Keratinocyte (primary cell): Measurements from ENCODE around the gene LUM. TPM values are rescaled to one million over a fixed set of nuclear protein-coding genes. Genes with fewer than 3 reads are reported as not detected.
A peak's percentile ranks its signal among the peaks of the same experiment; 100 is the strongest.

Experiments
- DNase-seq: peaks from one replicate; pipeline ENCODE4 v3.0.0-alpha.2; 2011; ENCODE audit warnings: low read depth, missing footprints, low spot score
- FAIRE-seq: peaks from 2 replicates; lab custom pipeline; 2011; peaks lifted over from hg19 to GRCh38; lab: Jason Lieb, UNC
- H2AFZ ChIP-seq: 2 replicates; pipeline ENCODE4 v1.6.0; 2012; ENCODE audit warnings: low read length, control low read depth, inconsistent platforms; ENCODE audit not compliant: control insufficient read depth
- H3K27ac ChIP-seq: 2 replicates; pipeline ENCODE4 v1.5.1; 2011; ENCODE audit warnings: low read length; ENCODE audit not compliant: control insufficient read depth, insufficient read depth
- H3K27me3 ChIP-seq: 3 replicates; pipeline ENCODE4 v1.6.0; 2011; ENCODE audit warnings: low read length; ENCODE audit not compliant: control insufficient read depth, insufficient read depth; ENCODE audit errors: extremely low read depth
- H3K36me3 ChIP-seq, 2 experiments: 2 replicates in 1 of 2; 3 replicates in 1 of 2; pipeline ENCODE4 v1.5.1; 2011; ENCODE audit warnings: low read length in 2 of 2, mild to moderate bottlenecking in 1 of 2; ENCODE audit not compliant: control insufficient read depth in 2 of 2, insufficient read depth in 2 of 2; ENCODE audit errors: extremely low read depth in 1 of 2
- H3K4me1 ChIP-seq: 3 replicates; pipeline ENCODE4 v1.5.1; 2011; ENCODE audit warnings: low read length; ENCODE audit not compliant: control insufficient read depth, insufficient read depth; ENCODE audit errors: extremely low read depth
- H3K4me2 ChIP-seq: 3 replicates; pipeline ENCODE4 v1.6.0; 2011; ENCODE audit warnings: low read depth, low read length; ENCODE audit not compliant: control insufficient read depth, insufficient read depth; ENCODE audit errors: extremely low read depth
- H3K4me3 ChIP-seq, 3 experiments: fragments of 200-600 bp in 1 of 3; sonication (generic) in 1 of 3; 2 replicates in 2 of 3; 3 replicates in 1 of 3; pipeline ENCODE4 v1.5.1; 2011 to 2016; ENCODE audit warnings: low read length in 3 of 3, mild to moderate bottlenecking in 3 of 3, control low read depth in 2 of 3, inconsistent platforms in 1 of 3, low read depth in 1 of 3, mixed read lengths in 1 of 3, mixed run types in 1 of 3, moderate library complexity in 1 of 3; ENCODE audit not compliant: control insufficient read depth in 2 of 3, insufficient read depth in 2 of 3; ENCODE audit errors: extremely low read depth in 1 of 3
- H3K79me2 ChIP-seq: 2 replicates; pipeline ENCODE4 v1.6.0; 2012; ENCODE audit warnings: low read length; ENCODE audit not compliant: control insufficient read depth, insufficient read depth
- H3K9ac ChIP-seq: 3 replicates; pipeline ENCODE4 v1.6.0; 2011; ENCODE audit warnings: low read length; ENCODE audit not compliant: control insufficient read depth, insufficient read depth; ENCODE audit errors: extremely low read depth
- H3K9me1 ChIP-seq: 3 replicates; pipeline ENCODE4 v1.6.0; 2011; ENCODE audit warnings: low read length; ENCODE audit not compliant: control insufficient read depth, insufficient read depth; ENCODE audit errors: extremely low read depth
- H3K9me3 ChIP-seq: 2 replicates; pipeline ENCODE4 v1.5.1; 2012; ENCODE audit warnings: low read depth, low read length; ENCODE audit not compliant: control insufficient read depth
- H4K20me1 ChIP-seq: 3 replicates; pipeline ENCODE4 v1.6.0; 2011; ENCODE audit warnings: low read length; ENCODE audit not compliant: control insufficient read depth, insufficient read depth; ENCODE audit errors: extremely low read depth
- CTCF ChIP-seq, 3 experiments: IDR thresholded peaks in 1 of 3; conservative IDR thresholded peaks in 1 of 3; optimal IDR thresholded peaks in 1 of 3; 2 replicates in 2 of 3; 3 replicates in 1 of 3; pipeline versions ENCODE3 to v1.5.1; 2011; ENCODE audit warnings: low read length in 3 of 3, mild to moderate bottlenecking in 3 of 3, moderate library complexity in 2 of 3, control low read depth in 1 of 3, inconsistent platforms in 1 of 3; ENCODE audit not compliant: insufficient read depth in 2 of 3; ENCODE audit errors: extremely low read depth in 1 of 3
- EZH2 ChIP-seq: IDR thresholded peaks from one replicate; pipeline ENCODE4 v1.6.1; 2012; ENCODE audit warnings: inconsistent platforms, mild to moderate bottlenecking, low read length, moderate library complexity
- dilution Hi-C: fragments of 300-500 bp; cut with MboI; formaldehyde crosslinking; loops from one replicate; pipeline ENCODE4 v1.7.0; 2020; ENCODE audit warnings: low sequenced_read_pairs; ENCODE audit not compliant: extremely low pct_ligation_motif_present
- polyA plus RNA-seq, 5 experiments: library from polyadenylated mRNA; depleted of rRNA in 3 of 5; stranded (reverse) in 3 of 5; stranded (forward) in 1 of 5; unstranded in 1 of 5; fragments of >200 nt; gene quantifications; 1 replicate in 1 of 5; 2 replicates in 3 of 5; 3 replicates in 1 of 5; pipeline versions ENCODE4 v1.2.1 to v1.2.3, GENCODE V29; 2011 to 2012; ENCODE audit warnings: missing spikeins in 2 of 5, low read depth in 1 of 5, low replicate concordance in 1 of 5

Gene LUM
- polyA plus RNA-seq, 1 donor (not counting 4 experiments of a cell fraction or from before 2014, with no cell fraction given) = 0.37 TPM

- no peak overlapping the region for H3K9ac ChIP-seq
- DNase-seq = no peak
- H3K27me3 ChIP-seq = no peaks in the 10 kb centered on the region
- no peak overlapping the region for H2AFZ ChIP-seq
- H3K9me3 ChIP-seq = no peaks in the 10 kb centered on the region
- no peaks in the 10 kb centered on the region for H3K9me1 ChIP-seq
- dilution Hi-C loops = no loop called here
- peaks cover 6% of the 10 kb centered on the region for H3K4me1 ChIP-seq
- H3K4me2 ChIP-seq = no peak overlapping the region
- no peaks in the 10 kb centered on the region for H3K79me2 ChIP-seq
- TF ChIP-seq EZH2 (no peak), CTCF (optimal IDR thresholded peaks at IDR 0.05 in 1 of 3, IDR thresholded peaks at IDR 0.05 in 1 of 3, conservative IDR thresholded peaks at IDR 0.05 in 1 of 3; ENCODE audit: extremely low read depth in 1 of 3, insufficient read depth in 2 of 3, low read length in 3 of 3) (no peak)
- no peak overlapping the region for H3K4me3 ChIP-seq
- no peak overlapping the region for H3K27ac ChIP-seq
- H3K36me3 ChIP-seq = no peaks in the 10 kb centered on the region
- no peak for FAIRE-seq
- H4K20me1 ChIP-seq = no peaks in the 10 kb centered on the region
These were observed 16.3 kb downstream of the LUM start for GRCh38 chr12:91094957-91095356.

GRCh38 chr12:91094032-91094662, 17.1 kb downstream of the LUM start:
- H4K20me1 ChIP-seq = no peaks in the 10 kb centered on the region
- H3K79me2 ChIP-seq = no peaks in the 10 kb centered on the region
- no peak overlapping the region for H2AFZ ChIP-seq
- peaks cover 4% of the 10 kb centered on the region for H3K4me1 ChIP-seq
- no peaks in the 10 kb centered on the region for H3K27me3 ChIP-seq
- no peak for TF ChIP-seq CTCF (optimal IDR thresholded peaks at IDR 0.05 in 1 of 3, IDR thresholded peaks at IDR 0.05 in 1 of 3, conservative IDR thresholded peaks at IDR 0.05 in 1 of 3; ENCODE audit: extremely low read depth in 1 of 3, insufficient read depth in 2 of 3, low read length in 3 of 3)
- TF ChIP-seq EZH2 = no peak
- H3K4me3 ChIP-seq = no peak overlapping the region
- no peaks in the 10 kb centered on the region for H3K9me3 ChIP-seq
- DNase-seq (no peak), FAIRE-seq (no peak)
- dilution Hi-C loops = no loop called here
- H3K4me2 ChIP-seq = peak overlapping the region; percentile 6
- H3K27ac ChIP-seq = no peak overlapping the region
- no peaks in the 10 kb centered on the region for H3K9me1 ChIP-seq
- no peaks in the 10 kb centered on the region for H3K36me3 ChIP-seq
- no peak overlapping the region for H3K9ac ChIP-seq
